IPS DF 6.9 (cell line): Measurements from ENCODE around the gene TAF1.
"Not testable (repeated sequence)": the region's sequence is repeated elsewhere in the genome, so short reads cannot be mapped to it uniquely, and the experiment has no call there.

Experiments
- DNase-seq: peaks from one replicate; pipeline ENCODE4 v3.0.0-alpha.2; 2013; ENCODE audit warnings: low read depth, low spot score
- H3K27ac ChIP-seq: one replicate; pipeline ENCODE4 v1.5.1; 2013; ENCODE audit warnings: low read length, control low read depth
- H3K27me3 ChIP-seq: 2 replicates; pipeline ENCODE4 v1.6.1; 2013; ENCODE audit warnings: mild to moderate bottlenecking, low read length; ENCODE audit not compliant: control insufficient read depth, insufficient read depth
- H3K36me3 ChIP-seq: 2 replicates; pipeline ENCODE4 v1.6.1; 2013; ENCODE audit warnings: low read length; ENCODE audit not compliant: control insufficient read depth, insufficient read depth
- H3K4me1 ChIP-seq: 2 replicates; pipeline ENCODE4 v1.6.1; 2013; ENCODE audit warnings: low read length; ENCODE audit not compliant: control insufficient read depth, insufficient read depth
- H3K4me3 ChIP-seq: 2 replicates; pipeline ENCODE4 v1.5.1; 2013; ENCODE audit warnings: mild to moderate bottlenecking, low read length
- H3K9me3 ChIP-seq: 2 replicates; pipeline ENCODE4 v1.6.1; 2013; ENCODE audit warnings: low read length, inconsistent platforms; ENCODE audit not compliant: control insufficient read depth, insufficient read depth
- WGBS: extraction: QIAGEN DNeasy Blood & Tissue Kit; methylation state at CpG from one replicate; pipeline ENCODE4 v1.1.7; 2013; ENCODE audit warnings: mixed read lengths, missing lambda C conversion rate; ENCODE audit not compliant: insufficient read length, insufficient coverage; 5-methylcytosine and 5-hydroxymethylcytosine counted together

The TAF1 gene

GRCh38 chrX:71464968-71465367, 98.8 kb downstream of the TAF1 start:
- no peak overlapping the region for H3K27ac ChIP-seq
- H3K27me3 ChIP-seq, result no peaks in the 10 kb centered on the region
- H3K4me1 ChIP-seq, result no peaks in the 10 kb centered on the region
- no peak for DNase-seq
- H3K36me3 ChIP-seq, result peaks cover 12% of the 10 kb centered on the region; the same call in 1 of the 2 replicates
- H3K9me3 ChIP-seq, result no peaks in the 10 kb centered on the region
- no peak overlapping the region for H3K4me3 ChIP-seq

GRCh38 chrX:71466979-71467523, 100.9 kb downstream of the TAF1 start:
- H3K27ac ChIP-seq, result no peak overlapping the region
- H3K27me3 ChIP-seq, result no peaks in the 10 kb centered on the region
- H3K4me1 ChIP-seq, result no peaks in the 10 kb centered on the region
- H3K9me3 ChIP-seq, result no peaks in the 10 kb centered on the region
- H3K4me3 ChIP-seq, result no peak overlapping the region
- H3K36me3 ChIP-seq, result peaks cover 7% of the 10 kb centered on the region; the same call in 1 of the 2 replicates
- WGBS, result no CpG with 5 or more reads among the region's 5 CpGs
- DNase-seq, result no peak

- Histone ChIP-seq H3K4me1 (no peaks in the 10 kb centered on the region), H3K27ac (no peak overlapping the region), H3K27me3 (no peaks in the 10 kb centered on the region), H3K9me3 (no peaks in the 10 kb centered on the region), H3K4me3 (no peak overlapping the region), H3K36me3 (no peaks in the 10 kb centered on the region)
- no peak for DNase-seq
- WGBS, result no CpG with 5 or more reads among the region's 8 CpGs
Measured at GRCh38 chrX:71475785-71476540, 109.8 kb downstream of the TAF1 start.

- Histone ChIP-seq H3K9me3 (no peaks in the 10 kb centered on the region), H3K36me3 (no peaks in the 10 kb centered on the region; the same call in 1 of the 2 replicates), H3K27me3 (no peaks in the 10 kb centered on the region), H3K4me1 (no peaks in the 10 kb centered on the region), H3K27ac (no peak overlapping the region), H3K4me3 (no peak overlapping the region)
- no CpG with 5 or more reads among the region's 4 CpGs for WGBS
- no peak for DNase-seq
Measured at GRCh38 chrX:71482228-71482958, 116.2 kb downstream of the TAF1 start.

- Histone ChIP-seq H3K36me3 (no peaks in the 10 kb centered on the region; the same call in 1 of the 2 replicates), H3K4me3 (no peak overlapping the region), H3K4me1 (no peaks in the 10 kb centered on the region), H3K27ac (no peak overlapping the region), H3K27me3 (peaks cover 2% of the 10 kb centered on the region; the same call in 1 of the 2 replicates), H3K9me3 (no peaks in the 10 kb centered on the region)
- DNase-seq, result no peak
Measured at GRCh38 chrX:71487814-71488213, 121.7 kb downstream of the TAF1 start.

GRCh38 chrX:71489540-71489939, 123.4 kb downstream of the TAF1 start:
- Histone ChIP-seq H3K9me3 (no peaks in the 10 kb centered on the region), H3K27me3 (peaks cover 4% of the 10 kb centered on the region; the same call in 1 of the 2 replicates), H3K4me1 (no peaks in the 10 kb centered on the region), H3K36me3 (no peaks in the 10 kb centered on the region; the same call in 1 of the 2 replicates), H3K27ac (no peak overlapping the region), H3K4me3 (no peak overlapping the region)
- WGBS, result no CpG with 5 or more reads among the region's 5 CpGs
- no peak for DNase-seq

GRCh38 chrX:71492231-71493065, 126.3 kb downstream of the TAF1 start:
- DNase-seq, result no peak
- WGBS, result no CpG with 5 or more reads among the region's 76 CpGs
- Histone ChIP-seq H3K4me3 (peak overlapping the region; percentile 41; the same call in 1 of the 2 replicates), H3K9me3 (no peaks in the 10 kb centered on the region), H3K4me1 (no peaks in the 10 kb centered on the region), H3K27ac (no peak overlapping the region), H3K36me3 (no peaks in the 10 kb centered on the region), H3K27me3 (peaks cover 4% of the 10 kb centered on the region; the same call in 1 of the 2 replicates)

GRCh38 chrX:71493111-71493613, 127.0 kb downstream of the TAF1 start:
- Histone ChIP-seq H3K36me3 (no peaks in the 10 kb centered on the region), H3K4me1 (no peaks in the 10 kb centered on the region), H3K27me3 (peaks cover 4% of the 10 kb centered on the region; the same call in 1 of the 2 replicates), H3K27ac (no peak overlapping the region), H3K4me3 (no peak overlapping the region), H3K9me3 (no peaks in the 10 kb centered on the region)
- DNase-seq, result no peak
- WGBS, result no CpG with 5 or more reads among the region's 16 CpGs

GRCh38 chrX:71495979-71496378, 129.8 kb downstream of the TAF1 start:
- H3K4me3 ChIP-seq, H3K9me3 ChIP-seq, H3K27me3 ChIP-seq, DNase-seq, H3K36me3 ChIP-seq, H3K27ac ChIP-seq, H3K4me1 ChIP-seq: not testable (repeated sequence)
- no CpG with 5 or more reads among the region's 3 CpGs for WGBS

GRCh38 chrX:71496476-71496875, 130.3 kb downstream of the TAF1 start:
- no CpG with 5 or more reads among the region's 3 CpGs for WGBS

More at GRCh38 chrX:71496476-71496875, 130.3 kb downstream of the TAF1 start:
- H3K36me3 ChIP-seq, result no peaks in the 10 kb centered on the region
- H3K4me3 ChIP-seq, result no peak overlapping the region
- H3K9me3 ChIP-seq, result no peaks in the 10 kb centered on the region
- DNase-seq, result no peak
- H3K27me3 ChIP-seq, result peaks cover 4% of the 10 kb centered on the region; the same call in 1 of the 2 replicates
- no peaks in the 10 kb centered on the region for H3K4me1 ChIP-seq
- H3K27ac ChIP-seq, result no peak overlapping the region
